Ureter (tissue), 1 donor: ENCODE results near the gene NPAS2. TPM values are rescaled to one million over a fixed set of nuclear protein-coding genes. Genes with fewer than 3 reads are reported as not detected.

Experiments
- DNase-seq: peaks from one replicate; pipeline ENCODE4 v3.0.0-alpha.2; 2020; ENCODE audit warnings: low spot score
- total RNA-seq: library from RNA; stranded (reverse); gene quantifications from one replicate; pipeline ENCODE4 v1.2.4, GENCODE V29; 2023
- donor health status: DM: yes; HTN: yes; CAD: no.

NPAS2 gene
- total RNA-seq, 1 donor from 2014 or later = 102 TPM

- no peak for DNase-seq
Observed at GRCh38 chr2:100880036-100880435, 60.1 kb downstream of the NPAS2 start.

- DNase-seq = no peak
Observed at GRCh38 chr2:100880730-100881129, 60.8 kb downstream of the NPAS2 start.

GRCh38 chr2:100882645-100883613 lies 63.0 kb downstream of the NPAS2 start:
- DNase-seq = no peak

- DNase-seq = no peak
Observed at GRCh38 chr2:100884145-100884621, 64.2 kb downstream of the NPAS2 start.

- DNase-seq = no peak
Observed at GRCh38 chr2:100886085-100886484, 66.1 kb downstream of the NPAS2 start.

GRCh38 chr2:100887039-100887578 lies 67.2 kb downstream of the NPAS2 start:
- DNase-seq = no peak

- peak; percentile 80 for DNase-seq
Observed at GRCh38 chr2:100887713-100888495, 68.0 kb downstream of the NPAS2 start.

GRCh38 chr2:100888601-100889000 lies 68.7 kb downstream of the NPAS2 start:
- DNase-seq = no peak

- DNase-seq = no peak
Observed at GRCh38 chr2:100889286-100889685, 69.3 kb downstream of the NPAS2 start.

GRCh38 chr2:100891906-100892642 lies 72.1 kb downstream of the NPAS2 start:
- DNase-seq = no peak

GRCh38 chr2:100893392-100894104 lies 73.6 kb downstream of the NPAS2 start:
- no peak for DNase-seq

- no peak for DNase-seq
Observed at GRCh38 chr2:100894105-100894795, 74.3 kb downstream of the NPAS2 start.

- DNase-seq = no peak
Observed at GRCh38 chr2:100894796-100895156, 74.8 kb downstream of the NPAS2 start.

- DNase-seq = peak; percentile 68
Observed at GRCh38 chr2:100895402-100895801, 75.5 kb downstream of the NPAS2 start.

- DNase-seq = no peak
Observed at GRCh38 chr2:100895934-100896685, 76.2 kb downstream of the NPAS2 start.

GRCh38 chr2:100898035-100898665 lies 78.2 kb downstream of the NPAS2 start:
- no peak for DNase-seq

GRCh38 chr2:100900156-100900795 lies 80.3 kb downstream of the NPAS2 start:
- no peak for DNase-seq

- no peak for DNase-seq
Observed at GRCh38 chr2:100902817-100903405, 83.0 kb downstream of the NPAS2 start.
